Measurements from ENCODE around the gene TIAM1.

Gene TIAM1

GRCh38 chr21:31117128-31117916 lies 226.7 kb downstream of the TIAM1 start:
- DNase-seq = no peak

- no peak for DNase-seq
Observed at GRCh38 chr21:31115249-31115648, 228.8 kb downstream of the TIAM1 start.

- DNase-seq = no peak
Observed at GRCh38 chr21:31111093-31111492, 233.0 kb downstream of the TIAM1 start.

- DNase-seq = no peak
Observed at GRCh38 chr21:31110430-31110829, 233.6 kb downstream of the TIAM1 start.

DNA sequence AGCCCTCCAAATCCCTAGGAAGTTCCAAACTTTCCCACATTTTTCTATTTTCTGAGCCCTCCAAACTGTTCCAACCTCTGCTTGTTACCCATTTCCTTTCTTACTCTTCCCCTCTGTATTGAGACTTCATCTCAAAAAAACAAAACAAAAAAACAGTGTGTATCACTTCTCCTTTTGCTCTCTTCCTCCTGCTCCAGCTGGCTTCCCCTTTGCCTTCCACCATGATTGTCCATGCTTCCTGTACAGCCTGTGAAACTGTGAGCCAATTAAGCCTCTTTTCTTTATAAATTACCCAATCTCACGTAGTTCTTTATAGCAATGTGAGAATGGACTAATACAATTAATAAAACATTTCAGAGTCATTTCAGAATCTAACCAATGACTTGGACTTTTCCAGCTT lies 236.2 kb downstream of the TIAM1 start:
- DNase-seq = no peak

DNA sequence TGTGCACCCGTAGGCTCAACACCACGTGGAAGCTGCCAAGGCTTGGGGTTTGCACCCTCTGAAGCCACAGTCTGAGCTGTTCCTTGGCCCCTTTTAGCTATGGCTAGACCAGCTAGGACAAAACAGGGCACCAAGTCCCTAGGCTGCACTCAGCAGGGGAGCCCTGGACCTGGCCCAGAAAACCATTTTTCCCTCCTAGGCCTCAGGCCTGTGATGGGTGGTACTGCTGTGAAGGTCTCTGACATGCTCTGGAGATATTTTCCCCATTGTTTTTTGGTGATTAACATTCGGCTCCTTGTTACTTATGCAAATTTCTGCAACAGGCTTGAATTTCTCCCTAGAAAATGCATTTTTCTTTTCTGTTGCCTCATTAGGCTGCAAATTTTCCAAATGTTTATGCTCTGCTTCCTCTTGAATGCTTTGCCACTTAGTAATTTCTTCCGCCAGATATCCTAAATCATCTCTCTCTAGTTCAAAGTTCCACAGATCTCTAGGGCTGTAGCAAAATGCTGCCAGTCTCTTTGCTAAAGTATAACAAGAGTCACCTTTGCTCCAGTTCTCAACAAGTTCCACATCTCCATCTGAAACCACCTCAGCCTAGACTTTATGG lies 236.8 kb downstream of the TIAM1 start:
- no peak for DNase-seq

DNA sequence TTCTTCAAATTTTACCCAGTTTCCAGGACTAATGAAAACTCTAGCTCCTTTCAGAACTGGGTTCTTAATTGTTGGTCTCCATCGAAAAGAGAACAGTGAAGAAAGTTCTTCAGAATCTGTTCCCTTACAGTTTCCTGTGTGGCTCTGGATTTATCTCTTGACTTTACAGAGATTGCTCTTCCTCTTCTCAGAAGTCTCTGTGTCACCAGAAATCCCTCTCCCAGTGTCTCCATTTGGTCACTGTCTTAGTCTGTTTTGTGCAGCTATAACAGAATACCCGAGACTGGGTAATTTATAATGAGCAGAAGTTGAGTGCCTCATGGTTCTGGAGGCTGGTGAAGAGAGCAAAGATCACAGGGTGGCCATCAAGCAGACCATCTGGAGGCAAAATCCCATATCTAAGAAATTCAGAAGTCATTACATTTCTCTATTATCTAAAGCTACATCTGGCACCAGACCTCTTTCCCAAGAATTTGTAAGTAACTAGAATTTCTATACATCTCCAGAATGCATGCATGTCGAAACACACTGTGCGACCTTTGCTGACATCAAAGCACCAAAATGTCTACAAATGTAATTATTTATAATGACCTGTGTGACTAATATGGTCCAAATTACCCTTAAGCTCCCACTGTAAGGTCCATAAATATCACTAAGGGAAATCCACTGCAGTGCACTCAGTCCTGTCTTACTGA lies 240.3 kb downstream of the TIAM1 start:
- no peak for DNase-seq

DNA sequence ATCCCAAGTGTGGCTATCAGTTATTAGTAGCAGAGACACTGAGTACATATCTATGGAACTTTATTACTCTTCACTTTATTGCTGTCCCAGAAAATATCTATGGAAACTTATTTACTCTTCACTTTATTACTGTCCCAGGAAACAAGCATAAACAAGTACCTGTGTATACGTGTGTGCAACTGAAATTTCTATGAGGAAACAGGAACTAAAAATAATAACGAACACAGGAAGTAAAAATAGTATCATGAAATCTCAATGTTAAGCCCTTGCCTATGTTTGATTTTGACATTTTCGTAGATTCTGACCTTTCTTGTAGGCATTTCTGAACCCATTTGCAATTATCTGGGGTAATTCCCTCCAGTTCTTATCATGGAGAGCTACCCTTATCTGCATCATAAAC lies 240.9 kb downstream of the TIAM1 start:
- DNase-seq = no peak

GRCh38 chr21:31099122-31099521 lies 244.9 kb downstream of the TIAM1 start:
- DNase-seq = no peak

GRCh38 chr21:31098576-31099005 lies 245.5 kb downstream of the TIAM1 start:
- DNase-seq = peak; percentile 75

- no peak for DNase-seq
Observed at GRCh38 chr21:31092832-31093625, 251.0 kb downstream of the TIAM1 start.

- DNase-seq = no peak
Observed at GRCh38 chr21:31090376-31090775, 253.7 kb downstream of the TIAM1 start.

- DNase-seq = no peak
Observed at GRCh38 chr21:31088474-31088751, 255.6 kb downstream of the TIAM1 start.

DNA sequence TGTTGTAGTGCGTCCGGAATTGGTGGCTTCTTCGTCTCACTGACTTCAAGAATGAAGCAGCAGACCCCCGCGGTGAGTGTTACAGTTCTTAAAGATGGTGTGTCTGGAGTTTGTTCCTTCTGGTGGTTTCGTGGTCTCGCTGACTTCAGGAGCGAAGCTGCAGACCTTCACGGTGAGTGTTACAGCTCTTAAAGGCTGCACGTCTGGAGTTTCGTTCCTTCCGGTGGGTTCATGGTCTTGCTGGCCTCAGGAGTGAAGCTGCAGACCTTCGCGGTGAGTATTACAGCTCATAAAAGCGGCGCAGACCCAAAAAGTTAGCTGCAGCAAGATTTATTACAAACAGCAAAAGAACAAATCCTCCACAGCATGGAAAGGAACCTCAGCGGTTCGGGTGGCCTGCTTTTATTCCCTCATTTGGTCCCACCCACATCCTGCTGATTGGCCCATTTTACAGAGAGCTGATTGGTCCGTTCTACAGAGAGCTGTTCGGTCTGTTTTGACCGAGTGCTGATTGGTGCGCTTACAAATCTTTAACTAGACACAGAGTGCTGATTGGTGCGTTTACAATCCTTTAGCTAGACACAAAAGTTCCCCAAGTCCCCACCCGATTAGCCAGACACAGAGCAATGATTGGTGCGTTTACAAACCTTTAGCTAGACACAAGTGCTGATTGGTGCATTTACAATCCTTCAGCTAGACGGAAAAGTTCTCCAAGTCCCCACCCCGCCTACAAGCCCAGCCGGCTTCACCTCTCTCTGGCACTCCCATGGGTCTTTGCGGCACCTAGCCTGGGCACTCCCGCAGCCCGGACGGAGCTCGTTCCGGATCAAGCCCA lies 256.2 kb downstream of the TIAM1 start:
- no peak for DNase-seq

DNA sequence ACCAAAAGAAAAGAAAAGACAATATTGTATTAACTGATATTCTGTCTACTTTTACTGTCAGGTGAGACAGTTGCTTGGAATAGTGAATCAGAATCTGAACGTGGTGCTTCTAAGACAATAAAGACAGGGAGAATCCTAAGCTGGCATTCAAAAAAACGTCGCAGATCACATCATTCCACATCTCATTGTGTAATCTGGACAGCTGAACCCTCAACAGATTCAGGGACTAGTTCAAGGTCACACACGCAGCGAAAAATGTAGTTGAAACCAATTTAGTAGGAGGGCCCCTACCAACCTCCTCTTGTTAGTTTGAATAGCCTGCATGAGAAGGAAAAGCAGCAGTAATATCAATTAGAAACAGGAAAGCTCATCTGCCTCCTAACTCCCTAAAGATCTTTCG lies 259.4 kb downstream of the TIAM1 start:
- DNase-seq = no peak

GRCh38 chr21:31078796-31079195 lies 265.3 kb downstream of the TIAM1 start:
- no peak for DNase-seq

GRCh38 chr21:31078216-31078615 lies 265.8 kb downstream of the TIAM1 start:
- no peak for DNase-seq

- no peak for DNase-seq
Observed at GRCh38 chr21:31075848-31076247, 268.2 kb downstream of the TIAM1 start.

DNA sequence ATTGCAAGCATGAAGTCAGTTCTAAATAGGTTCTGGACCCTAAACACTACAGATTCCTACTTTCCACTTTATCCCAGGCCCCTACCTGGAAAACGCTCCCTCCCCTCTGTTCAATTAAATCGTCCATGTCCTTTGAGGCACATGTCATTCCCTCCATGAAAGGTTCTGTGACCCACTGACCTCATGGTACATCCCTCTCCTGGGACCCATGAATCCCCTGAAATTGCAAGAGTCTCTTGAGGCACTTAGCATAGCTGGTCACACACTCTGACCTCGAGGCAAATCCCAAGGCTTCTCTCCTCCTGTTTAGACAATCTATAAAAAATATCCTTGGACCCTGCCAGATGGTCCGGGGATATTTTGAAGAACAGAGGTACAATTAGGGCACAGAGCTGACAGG lies 271.5 kb downstream of the TIAM1 start:
- no peak for DNase-seq

Measured in stimulated activated CD4-positive, alpha-beta T cell treated with anti-CD3 and anti-CD28 coated beads, Interleukin-12 subunit alpha, Interleukin-12 subunit beta, amount 100 ng/mL, for 4 hours (primary cell).